NT2/D1 (cell line): ENCODE data around the gene LTB4R2.

Experiments used
- SUZ12 ChIP-seq: IDR thresholded peaks from 2 replicates; pipeline ENCODE4 v1.6.1; 2011; ENCODE audit not compliant: insufficient read length, insufficient read depth; ENCODE audit errors: extremely low read depth
- ZNF274 ChIP-seq: IDR thresholded peaks from 2 replicates; pipeline ENCODE4 v1.6.1; 2011; ENCODE audit warnings: mild to moderate bottlenecking, low read depth, low read length

DNA sequence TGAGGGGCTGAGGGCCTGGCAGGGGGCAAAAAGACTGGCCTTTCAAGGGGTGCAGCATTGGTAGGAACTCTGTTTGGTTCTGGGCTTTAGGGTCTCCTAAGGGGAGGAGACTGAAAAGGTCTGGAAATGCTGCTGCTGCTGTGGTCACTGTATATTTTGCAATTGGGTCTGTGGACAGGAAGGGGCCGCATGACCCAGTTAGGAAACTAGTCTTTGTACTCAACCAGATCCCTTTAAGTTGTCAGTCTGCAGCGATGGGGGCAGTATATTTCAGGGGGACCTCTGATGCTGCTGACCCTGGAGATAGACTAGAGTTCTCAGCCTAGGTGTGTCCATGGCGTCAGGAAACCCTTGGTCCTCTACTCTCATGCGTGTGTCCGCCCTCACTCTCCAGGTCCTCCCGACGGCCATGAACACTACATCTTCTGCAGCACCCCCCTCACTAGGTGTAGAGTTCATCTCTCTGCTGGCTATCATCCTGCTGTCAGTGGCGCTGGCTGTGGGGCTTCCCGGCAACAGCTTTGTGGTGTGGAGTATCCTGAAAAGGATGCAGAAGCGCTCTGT, 5.4 kb downstream of the LTB4R2 start:
- no peak for TF ChIP-seq SUZ12
- no peak for TF ChIP-seq ZNF274
